Measurements from ENCODE around the gene TUB.

Gene TUB

DNA sequence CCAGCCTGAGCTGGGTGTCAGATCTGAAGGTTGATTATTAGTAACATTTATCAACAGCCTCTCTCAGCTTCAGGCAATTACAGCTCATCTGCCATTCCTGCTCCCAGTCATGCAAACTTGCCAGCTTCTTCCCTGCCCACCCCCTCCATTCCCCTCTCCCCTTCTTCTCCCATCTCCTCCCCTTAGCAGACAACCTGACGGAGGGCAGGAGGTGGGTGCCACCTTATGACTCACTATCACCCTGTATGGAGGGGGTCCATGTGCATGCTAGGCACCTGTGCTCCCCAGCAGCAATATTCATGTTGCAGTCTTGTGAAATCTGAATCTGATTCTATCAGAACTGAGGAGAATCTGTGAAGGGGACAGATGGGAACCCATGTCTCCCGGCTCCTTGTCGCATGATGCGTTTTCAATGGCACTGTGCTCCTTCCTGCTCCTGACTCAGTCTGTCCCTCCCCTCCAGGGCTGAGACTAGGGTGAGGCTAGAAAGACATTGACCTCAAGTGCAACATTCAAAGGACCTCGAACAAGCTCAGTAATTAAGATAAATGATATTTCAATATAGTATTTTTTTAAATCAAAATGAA, 46.3 kb upstream of the TUB start:
- TF ChIP-seq, protein P1, sequence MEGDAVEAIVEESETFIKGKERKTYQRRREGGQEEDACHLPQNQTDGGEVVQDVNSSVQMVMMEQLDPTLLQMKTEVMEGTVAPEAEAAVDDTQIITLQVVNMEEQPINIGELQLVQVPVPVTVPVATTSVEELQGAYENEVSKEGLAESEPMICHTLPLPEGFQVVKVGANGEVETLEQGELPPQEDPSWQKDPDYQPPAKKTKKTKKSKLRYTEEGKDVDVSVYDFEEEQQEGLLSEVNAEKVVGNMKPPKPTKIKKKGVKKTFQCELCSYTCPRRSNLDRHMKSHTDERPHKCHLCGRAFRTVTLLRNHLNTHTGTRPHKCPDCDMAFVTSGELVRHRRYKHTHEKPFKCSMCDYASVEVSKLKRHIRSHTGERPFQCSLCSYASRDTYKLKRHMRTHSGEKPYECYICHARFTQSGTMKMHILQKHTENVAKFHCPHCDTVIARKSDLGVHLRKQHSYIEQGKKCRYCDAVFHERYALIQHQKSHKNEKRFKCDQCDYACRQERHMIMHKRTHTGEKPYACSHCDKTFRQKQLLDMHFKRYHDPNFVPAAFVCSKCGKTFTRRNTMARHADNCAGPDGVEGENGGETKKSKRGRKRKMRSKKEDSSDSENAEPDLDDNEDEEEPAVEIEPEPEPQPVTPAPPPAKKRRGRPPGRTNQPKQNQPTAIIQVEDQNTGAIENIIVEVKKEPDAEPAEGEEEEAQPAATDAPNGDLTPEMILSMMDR (IDR thresholded peaks at IDR 0.05; ENCODE audit: low read length, missing control alignments): no peak
- H3K4me3 ChIP-seq (replicated peaks; ENCODE audit: low read depth, low read length): no peak overlapping the region
- DNase-seq (ENCODE audit: low read depth): no peak

DNA sequence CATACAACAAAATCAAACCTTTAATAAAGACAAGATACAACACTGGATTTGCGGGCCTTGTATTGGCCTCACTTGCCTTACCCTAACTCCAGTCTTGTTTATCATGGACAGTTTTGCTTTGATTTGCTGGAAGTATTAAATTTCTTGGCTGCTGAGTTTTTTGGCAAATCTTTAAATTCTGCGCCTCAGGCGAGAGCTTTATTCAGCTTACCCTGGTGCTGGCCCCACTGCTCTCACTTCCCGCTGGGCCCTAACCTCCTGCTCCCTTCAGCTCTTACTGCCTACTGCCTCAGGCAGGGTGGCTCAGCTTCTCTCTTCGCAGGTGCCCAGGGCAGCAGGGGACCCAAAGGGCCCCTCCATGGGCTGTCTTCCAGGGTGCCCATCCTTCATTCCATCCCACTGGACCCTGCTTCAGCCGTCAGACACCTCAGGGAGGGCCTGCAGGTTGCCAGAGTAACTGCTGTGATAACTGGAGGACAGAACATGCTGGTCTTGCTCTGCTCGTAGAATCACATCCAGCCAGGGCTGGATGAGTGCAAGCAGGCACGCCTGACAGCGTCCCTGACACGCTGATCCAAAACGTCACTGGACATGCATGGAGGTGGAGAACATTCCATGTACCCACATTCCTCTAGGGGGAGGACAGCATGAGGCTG, 45.7 kb upstream of the TUB start:
- TF ChIP-seq, protein P1 (IDR thresholded peaks at IDR 0.05; ENCODE audit: low read length, missing control alignments): no peak
- no peak overlapping the region for H3K4me3 ChIP-seq (replicated peaks; ENCODE audit: low read depth, low read length)

DNA sequence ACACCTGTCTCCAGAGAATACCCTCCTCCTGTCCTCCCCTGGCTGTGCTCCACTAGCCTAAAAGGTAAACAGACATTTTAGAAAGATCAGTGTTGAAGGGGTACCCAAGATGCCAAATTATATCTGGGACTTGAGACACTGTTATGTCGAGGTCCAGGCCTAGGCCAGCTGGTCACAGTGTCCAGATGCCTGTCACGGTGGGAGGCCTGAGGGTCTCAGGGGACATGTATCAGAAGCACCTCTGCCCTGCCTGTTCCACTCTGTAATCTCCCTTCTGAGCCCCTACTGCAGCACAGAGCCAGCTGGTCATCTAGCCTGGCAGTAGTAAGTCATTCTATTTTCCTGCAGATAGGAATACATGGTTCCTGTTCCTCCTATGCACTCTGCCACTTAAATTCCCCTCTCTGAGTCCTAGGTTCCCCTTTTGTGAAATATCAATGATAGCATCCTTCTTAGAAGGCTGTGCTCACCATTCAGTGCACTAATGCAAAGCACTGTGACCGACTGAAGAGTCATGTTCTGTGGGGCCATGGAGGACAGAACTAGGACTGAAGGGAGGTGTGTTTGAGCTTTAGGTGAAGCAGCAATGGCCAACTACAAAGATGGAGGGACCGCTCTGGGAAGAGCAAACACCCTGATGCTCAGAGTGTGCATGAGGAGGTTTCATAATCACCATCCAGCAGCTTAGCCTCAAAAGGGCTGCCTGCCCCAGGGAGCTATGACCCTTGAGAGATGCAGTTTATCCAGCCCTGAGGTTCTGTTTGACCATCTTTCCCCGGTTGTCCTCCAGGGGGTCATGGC, 44.8 kb upstream of the TUB start:
- no peak overlapping the region for H3K4me3 ChIP-seq (replicated peaks; ENCODE audit: low read depth, low read length)
- TF ChIP-seq, protein P1 (IDR thresholded peaks at IDR 0.05; ENCODE audit: low read length, missing control alignments): no peak
- DNase-seq (ENCODE audit: low read depth): no peak

More for the DNA sequence above, 45.7 kb upstream of the TUB start:
- no peak for DNase-seq (ENCODE audit: low read depth)

DNA sequence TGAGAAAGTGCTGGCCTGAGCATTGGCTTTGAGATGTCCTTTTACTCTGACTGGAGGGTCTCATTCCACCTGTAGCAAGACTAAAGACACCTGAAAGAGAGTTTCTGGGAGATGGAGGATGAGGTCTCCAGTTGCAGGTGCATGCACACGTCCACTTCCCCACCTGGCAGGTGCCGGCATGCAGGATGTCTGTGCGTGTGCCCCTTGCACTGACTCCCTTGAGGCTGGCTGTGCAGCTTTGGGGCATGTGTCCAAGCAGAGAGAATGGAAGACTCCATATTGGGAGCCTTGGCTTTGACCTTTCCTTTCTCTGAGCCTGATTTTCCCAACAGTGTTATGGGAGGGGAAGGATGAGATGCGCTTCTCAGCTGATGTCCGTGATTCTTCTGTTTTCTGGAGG, 44.0 kb upstream of the TUB start:
- no peak for DNase-seq (ENCODE audit: low read depth)
- no peak overlapping the region for H3K4me3 ChIP-seq (replicated peaks; ENCODE audit: low read depth, low read length)
- TF ChIP-seq, protein P1 (IDR thresholded peaks at IDR 0.05; ENCODE audit: low read length, missing control alignments): no peak

DNA sequence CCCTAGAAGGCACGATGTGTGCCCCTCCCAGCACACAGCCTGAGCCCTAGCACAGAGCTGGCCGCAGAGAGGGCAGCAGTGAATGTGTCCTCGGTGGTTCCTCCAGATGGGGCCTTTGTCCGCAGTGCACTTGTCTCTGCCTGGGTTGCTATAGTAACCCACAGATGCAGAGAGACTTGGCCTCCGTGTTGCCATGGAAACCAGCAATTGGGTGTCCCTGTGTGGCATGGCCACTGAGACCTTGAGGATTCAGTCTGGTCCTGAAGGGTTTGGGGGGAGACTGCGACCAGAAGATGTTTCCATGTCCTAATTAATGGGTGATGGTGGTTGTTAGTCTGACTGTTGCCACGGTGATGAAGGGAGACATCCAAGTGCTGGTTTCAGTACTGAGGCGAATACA, 42.6 kb upstream of the TUB start:
- TF ChIP-seq, protein P1 (IDR thresholded peaks at IDR 0.05; ENCODE audit: low read length, missing control alignments): no peak
- H3K4me3 ChIP-seq (replicated peaks; ENCODE audit: low read depth, low read length): no peak overlapping the region

DNA sequence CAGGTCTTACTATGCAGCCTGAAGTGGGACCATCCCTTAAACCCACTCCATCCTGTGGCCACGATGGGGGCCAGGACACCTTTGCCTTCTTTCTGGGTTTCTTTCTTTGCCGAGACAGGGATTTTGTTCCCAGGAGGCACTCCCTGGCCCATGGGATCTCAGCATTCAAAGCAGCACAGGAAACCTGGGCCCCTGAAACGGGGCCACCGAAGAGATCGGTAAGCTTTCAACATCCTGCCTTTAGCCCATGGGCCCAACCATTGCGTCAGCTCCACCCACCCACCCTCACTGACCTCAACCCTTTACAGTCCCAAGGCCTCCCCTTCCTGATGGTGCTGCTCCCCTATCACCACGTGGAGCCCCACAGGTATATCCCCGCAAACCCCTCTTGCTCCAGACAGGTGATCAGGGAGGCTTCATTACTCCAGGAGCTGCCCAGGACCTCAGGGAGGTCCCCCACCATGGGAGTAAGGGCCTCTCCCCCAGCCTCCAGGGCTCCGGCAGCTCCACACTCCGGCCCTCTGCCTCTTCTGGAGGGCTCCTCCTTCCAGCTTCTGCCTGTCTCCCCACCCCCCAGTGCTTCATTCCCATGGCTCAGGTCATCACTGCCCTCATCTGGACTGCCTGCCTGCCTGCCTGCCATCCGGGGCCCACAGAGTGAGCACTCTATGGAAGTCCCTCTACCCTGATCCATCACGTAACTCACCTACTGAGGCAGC, 42.0 kb upstream of the TUB start:
- TF ChIP-seq, protein P1 (IDR thresholded peaks at IDR 0.05; ENCODE audit: low read length, missing control alignments): no peak

More for the DNA sequence above, 42.6 kb upstream of the TUB start:
- no peak for DNase-seq (ENCODE audit: low read depth)

More for the DNA sequence above, 42.0 kb upstream of the TUB start:
- DNase-seq (ENCODE audit: low read depth): no peak
- no peak overlapping the region for H3K4me3 ChIP-seq (replicated peaks; ENCODE audit: low read depth, low read length)

All from fibroblast of pulmonary artery (primary cell).